ENCODE data around the gene ASAP2.
"Not testable (repeated sequence)": the region's sequence is repeated elsewhere in the genome, so short reads cannot be mapped to it uniquely, and the experiment has no call there.

Gene ASAP2

DNA sequence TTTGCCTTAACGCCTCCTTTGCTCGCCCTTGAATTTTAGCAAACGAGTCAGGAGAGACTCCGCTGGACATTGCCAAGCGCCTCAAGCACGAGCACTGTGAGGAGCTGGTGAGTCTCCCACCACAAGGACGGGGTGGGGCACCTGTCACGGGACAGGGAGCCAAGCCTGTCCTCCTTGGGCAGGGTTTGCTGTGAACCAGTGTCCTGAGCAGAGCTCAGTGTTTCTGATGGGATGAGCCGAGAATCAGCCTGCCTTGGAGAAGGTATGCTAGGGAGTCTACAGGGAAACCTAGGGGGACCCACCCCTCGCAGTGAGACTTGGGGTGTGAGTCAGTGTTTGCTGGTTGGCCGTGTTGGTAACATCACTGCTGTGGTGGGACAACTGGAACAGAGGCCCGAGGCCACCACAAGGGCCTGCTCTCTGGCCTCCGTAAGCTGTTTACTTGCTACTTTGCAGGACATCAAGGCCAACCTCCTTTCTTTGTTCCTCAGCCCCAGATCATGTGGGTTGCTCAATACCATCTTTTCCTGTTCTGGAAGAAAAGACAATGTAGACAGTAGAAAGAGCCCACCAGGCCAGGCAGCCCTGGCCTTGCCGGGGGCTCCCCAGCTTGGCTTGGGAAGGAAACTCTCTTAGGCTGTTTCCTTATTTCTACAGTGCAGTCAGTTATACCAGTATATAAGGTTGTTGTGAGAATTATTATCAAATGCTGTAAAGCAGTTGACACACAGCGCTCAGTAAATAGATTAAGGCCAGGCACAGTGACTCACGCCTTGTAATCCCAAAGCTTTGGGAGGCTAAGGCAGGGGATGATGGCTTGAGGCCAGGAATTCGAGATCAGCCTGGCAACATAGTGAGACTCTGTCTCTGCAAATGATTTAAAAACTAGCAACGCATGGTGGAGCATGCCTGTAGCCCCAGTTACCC lies 174.4 kb downstream of the ASAP2 start:
- DNase-seq (ENCODE audit: low spot score), result no peak

- DNase-seq (ENCODE audit: low spot score), result no peak
Measured at GRCh38 chr2:9382604-9383235, 176.1 kb downstream of the ASAP2 start.

GRCh38 chr2:9384521-9384920 lies 177.9 kb downstream of the ASAP2 start:
- DNase-seq (ENCODE audit: low spot score), result no peak

- no peak for DNase-seq (ENCODE audit: low spot score)
Measured at GRCh38 chr2:9385841-9386240, 179.2 kb downstream of the ASAP2 start.

- no peak for DNase-seq (ENCODE audit: low spot score)
Measured at GRCh38 chr2:9388199-9388681, 181.6 kb downstream of the ASAP2 start.

DNA sequence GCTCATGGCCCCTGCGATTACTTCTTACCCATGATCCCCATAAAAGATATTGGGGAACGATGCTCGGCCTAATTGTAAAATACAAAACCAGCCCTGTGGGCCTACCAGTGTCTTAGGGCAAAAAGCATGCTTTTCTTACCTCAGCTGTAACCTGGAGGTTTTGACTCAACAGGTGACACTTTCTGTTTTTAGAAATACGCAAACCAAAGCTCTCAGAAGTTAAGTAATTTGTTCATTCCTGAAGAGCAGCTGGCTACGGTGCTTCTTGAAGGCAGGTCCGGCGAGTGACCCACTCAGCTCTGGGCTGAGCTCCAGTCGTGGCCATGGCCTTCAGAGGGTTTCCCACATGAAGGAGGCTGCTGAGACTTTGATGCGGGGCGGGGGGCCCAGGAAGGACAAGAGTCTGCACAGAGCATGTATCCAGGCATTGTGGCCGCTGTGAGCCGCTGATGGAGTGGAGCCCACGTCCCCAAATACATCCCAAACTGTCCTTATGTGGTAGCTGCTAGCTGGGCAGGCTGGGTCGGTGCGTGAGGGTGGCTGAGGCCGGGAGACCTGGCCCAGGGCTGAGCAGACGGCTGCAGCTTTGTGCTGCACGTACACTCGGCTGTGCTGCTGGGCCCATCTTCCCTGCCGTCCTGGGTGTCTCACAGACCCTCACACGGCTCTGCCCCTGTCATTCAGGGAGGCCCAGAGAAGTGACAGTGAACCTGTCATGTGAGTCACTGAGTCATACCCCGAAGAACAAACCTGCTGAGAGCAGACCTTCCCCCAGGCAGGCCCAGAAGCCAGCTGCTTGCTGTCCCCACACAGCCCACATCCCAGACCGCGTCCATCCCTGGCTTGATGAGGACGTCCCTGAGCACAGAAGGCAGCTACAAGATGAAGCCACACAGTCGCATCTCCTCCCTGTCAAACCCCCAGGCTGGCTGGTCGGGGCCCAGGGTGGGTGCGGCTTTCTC lies 182.6 kb downstream of the ASAP2 start:
- DNase-seq (ENCODE audit: low spot score), result no peak

- no peak for DNase-seq (ENCODE audit: low spot score)
Measured at GRCh38 chr2:9390151-9390850, 183.7 kb downstream of the ASAP2 start.

- no peak for DNase-seq (ENCODE audit: low spot score)
Measured at GRCh38 chr2:9390991-9391390, 184.4 kb downstream of the ASAP2 start.

- DNase-seq (ENCODE audit: low spot score), result no peak
Measured at GRCh38 chr2:9391961-9392720, 185.5 kb downstream of the ASAP2 start.

- peak; percentile 59 for DNase-seq (ENCODE audit: low spot score)
Measured at GRCh38 chr2:9392898-9393765, 186.5 kb downstream of the ASAP2 start.

- DNase-seq (ENCODE audit: low spot score), result no peak
Measured at GRCh38 chr2:9394816-9395215, 188.2 kb downstream of the ASAP2 start.

DNA sequence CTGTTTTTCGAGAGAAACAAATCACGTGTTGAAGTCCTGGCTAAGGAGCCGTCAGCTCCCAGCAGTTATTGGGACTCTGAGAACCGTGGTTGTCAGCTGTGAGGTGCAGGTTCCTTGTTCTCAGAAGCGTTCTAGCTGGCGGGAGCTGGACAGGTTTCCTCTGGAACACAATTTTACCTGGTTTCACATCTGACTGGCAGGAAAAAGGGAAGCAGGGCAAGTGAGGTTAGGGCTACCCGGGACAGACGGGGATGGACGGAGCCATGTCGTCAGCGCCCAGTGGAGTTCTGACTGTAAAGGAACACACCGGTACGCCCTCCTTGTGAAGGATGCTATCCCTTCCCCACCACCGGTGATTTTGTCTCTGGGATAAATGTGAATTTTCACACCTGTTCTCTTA lies 190.6 kb downstream of the ASAP2 start:
- DNase-seq (ENCODE audit: low spot score), result no peak

GRCh38 chr2:9398251-9398650 lies 191.6 kb downstream of the ASAP2 start:
- not testable (repeated sequence) for DNase-seq (ENCODE audit: low spot score)

GRCh38 chr2:9398881-9399780 lies 192.5 kb downstream of the ASAP2 start:
- DNase-seq (ENCODE audit: low spot score), result no peak

DNA sequence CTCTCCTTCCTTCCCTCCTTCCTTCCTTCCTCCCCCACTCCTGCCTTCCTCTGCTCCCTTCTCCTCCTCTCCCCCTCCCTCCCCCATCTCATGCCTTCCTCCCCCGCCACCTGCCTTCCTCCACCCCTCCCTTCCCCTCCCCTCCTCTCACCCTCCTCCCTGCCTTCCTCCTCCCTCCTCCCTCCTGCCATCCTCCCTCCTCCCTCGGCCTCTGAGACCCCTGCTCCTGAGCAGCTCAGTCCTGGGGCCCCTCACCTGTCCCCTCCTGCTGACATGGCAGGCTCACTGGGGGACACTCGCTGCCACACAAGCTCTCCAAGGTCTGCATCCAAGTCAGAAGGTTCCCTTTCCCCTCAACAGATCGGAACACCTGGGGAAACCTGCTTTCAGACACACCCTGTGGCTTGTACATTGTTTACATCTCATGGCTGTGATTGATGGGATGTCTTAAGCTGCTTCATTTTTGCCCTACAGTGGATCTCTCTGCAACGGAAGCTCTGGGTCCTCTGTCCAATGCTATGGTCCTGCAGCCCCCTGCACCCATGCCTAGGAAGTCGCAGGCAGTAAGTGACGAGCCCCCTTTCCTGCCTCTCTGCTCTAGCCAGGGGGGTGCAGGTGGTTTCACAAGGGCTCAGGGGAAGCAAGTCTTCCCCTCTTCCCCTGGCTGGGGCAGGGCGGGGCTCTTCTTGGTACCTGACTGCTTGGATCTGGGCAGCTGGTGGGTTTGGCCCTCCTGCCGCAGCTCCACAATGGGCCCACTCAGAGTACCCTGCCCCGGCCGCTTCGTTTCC lies 193.9 kb downstream of the ASAP2 start:
- DNase-seq (ENCODE audit: low spot score), result no peak

DNA sequence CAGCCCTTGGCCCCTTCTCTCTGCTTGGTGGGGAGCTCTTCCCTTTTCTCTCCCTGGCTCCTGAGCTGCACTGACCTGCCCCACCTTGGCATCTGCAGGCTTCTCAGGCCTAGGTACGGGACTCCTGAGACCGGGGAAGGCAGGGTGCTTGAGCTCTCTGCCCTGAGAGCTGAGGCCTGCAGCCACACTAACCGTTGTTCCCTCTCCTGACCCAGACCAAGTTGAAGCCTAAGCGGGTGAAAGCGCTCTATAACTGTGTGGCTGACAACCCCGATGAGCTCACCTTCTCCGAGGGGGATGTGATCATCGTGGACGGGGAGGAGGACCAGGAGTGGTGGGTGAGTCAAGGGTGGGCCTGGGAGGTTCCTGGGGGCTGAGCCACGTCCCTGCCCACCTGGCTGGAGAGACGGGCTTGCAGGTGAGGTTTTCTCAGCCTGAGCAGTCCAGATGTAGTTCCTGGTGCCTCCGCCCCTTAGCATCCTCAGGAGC lies 194.5 kb downstream of the ASAP2 start:
- DNase-seq (ENCODE audit: low spot score), result no peak

DNA sequence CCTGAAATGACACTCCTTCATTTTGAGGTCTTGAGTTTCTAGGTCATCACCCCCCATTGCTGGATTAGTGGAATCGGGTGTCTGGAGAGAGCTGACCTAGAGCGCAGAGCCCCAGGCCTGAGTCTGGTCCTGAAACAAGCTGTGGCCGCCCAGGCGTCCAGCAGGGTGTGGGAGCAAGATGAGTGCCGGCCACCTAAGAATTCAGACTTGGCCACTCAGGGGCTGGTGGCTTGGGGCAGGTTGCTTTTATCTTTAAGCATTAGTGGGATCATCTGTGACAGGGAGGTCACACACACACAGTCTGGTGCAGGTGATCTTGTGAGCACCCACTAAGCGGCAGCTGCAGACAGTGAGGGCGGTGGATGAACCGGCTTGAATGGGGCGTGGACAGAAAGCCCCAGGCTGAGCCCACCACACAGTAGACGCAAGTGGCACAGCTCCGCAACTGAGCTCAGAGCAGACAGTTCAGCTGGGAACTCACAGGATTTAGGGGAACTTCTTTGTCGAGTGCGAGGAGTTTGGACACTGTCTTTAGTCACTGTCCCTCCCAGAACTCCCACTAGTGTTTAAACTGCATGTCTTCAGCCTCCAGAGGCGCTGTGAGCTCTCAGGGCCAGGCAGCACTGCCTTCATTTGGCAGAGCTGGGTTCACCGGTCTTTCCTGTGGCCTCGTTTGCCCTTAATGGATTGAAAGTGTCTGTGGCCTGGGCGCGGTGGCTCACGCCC lies 195.2 kb downstream of the ASAP2 start:
- DNase-seq (ENCODE audit: low spot score), result no peak
